PC-3 (cell line): ENCODE measurements around the gene VCAN. TPM values are rescaled to one million over a fixed set of nuclear protein-coding genes. Genes with fewer than 3 reads are reported as not detected.

Source experiments
- ATAC-seq: fragments of 200-7000 bp; cut with Tn5 transposase; 2 replicates; pipeline ENCODE4 v1.9.1; 2020; ENCODE audit warnings: mild to moderate bottlenecking, moderate library complexity
- BruUV-seq: library from RNA; stranded (reverse); fragments of 400-500 nt; replicated peaks from 2 replicates; lab custom pipeline; 2021; lab: Mats Ljungman, UMichigan
- CTCF ChIA-PET: fragments of 300-600 bp; sonication (Branson Sonifier 250); formaldehyde crosslinking; loops from one replicate; lab custom pipeline; 2022; ENCODE audit warnings: antibody characterized with exemption; lab: Charles Lee
- POLR2A ChIA-PET: fragments of 300-600 bp; sonication (Branson Sonifier 250); formaldehyde crosslinking; loops from one replicate; lab custom pipeline; 2022; ENCODE audit warnings: antibody characterized with exemption; ENCODE audit not compliant: unreplicated experiment; lab: Charles Lee
- DNase-seq: peaks from one replicate; pipeline ENCODE4 v3.0.0-alpha.2; 2015
- H2AFZ ChIP-seq: fragments of 300-600 bp; sonication (generic); 2 replicates; pipeline ENCODE4 v1.6.0; 2016; ENCODE audit warnings: antibody characterized with exemption, low read length
- H3F3A ChIP-seq: fragments of 300-600 bp; sonication (generic); one replicate; pipeline ENCODE4 v1.6.0; 2017; ENCODE audit warnings: antibody characterized with exemption, low read length, control low read depth, mild to moderate bottlenecking; ENCODE audit not compliant: unreplicated experiment
- H3K27ac ChIP-seq: fragments of 300-600 bp; sonication (generic); 2 replicates; pipeline ENCODE4 v1.5.1; 2016; ENCODE audit warnings: mild to moderate bottlenecking, low read length
- H3K27me3 ChIP-seq: fragments of 300-600 bp; sonication (generic); 2 replicates; pipeline ENCODE4 v1.6.1; 2016; ENCODE audit warnings: low read length, mixed read lengths
- H3K36me3 ChIP-seq: fragments of 300-600 bp; sonication (generic); 2 replicates; pipeline ENCODE4 v1.6.1; 2016; ENCODE audit warnings: low read depth, mixed run types, low read length, mixed read lengths
- H3K4me1 ChIP-seq: fragments of 300-600 bp; sonication (generic); 2 replicates; pipeline ENCODE4 v1.5.1; 2016; ENCODE audit warnings: low read length; ENCODE audit not compliant: insufficient read depth
- H3K4me2 ChIP-seq: fragments of 300-600 bp; sonication (generic); 2 replicates; pipeline ENCODE4 v1.6.0; 2016; ENCODE audit warnings: low read length
- H3K4me3 ChIP-seq: fragments of 300-600 bp; sonication (generic); 2 replicates; pipeline ENCODE4 v1.5.1; 2016; ENCODE audit warnings: mild to moderate bottlenecking, low read length, mixed read lengths
- H3K79me2 ChIP-seq: fragments of 300-600 bp; sonication (generic); 2 replicates; pipeline ENCODE4 v1.6.1; 2017; ENCODE audit warnings: low read length, mixed read lengths
- H3K9ac ChIP-seq: fragments of 300-600 bp; sonication (generic); 2 replicates; pipeline ENCODE4 v1.6.0; 2016; ENCODE audit warnings: mild to moderate bottlenecking, low read length
- H3K9me2 ChIP-seq: fragments of 300-600 bp; sonication (generic); replicated peaks from 2 replicates; pipeline ENCODE4 v1.6.1; 2016; ENCODE audit warnings: mixed run types, low read length, mixed read lengths
- H3K9me3 ChIP-seq: fragments of 300-600 bp; sonication (generic); 2 replicates; pipeline ENCODE4 v1.6.1; 2016; ENCODE audit warnings: low read length, mixed read lengths
- H4K20me1 ChIP-seq: fragments of 300-600 bp; sonication (generic); 2 replicates; pipeline ENCODE4 v1.6.1; 2016; ENCODE audit warnings: low read length, mixed read lengths
- EZH2 ChIP-seq: fragments of 300-600 bp; sonication (generic); IDR thresholded peaks from one replicate; pipeline ENCODE4 v1.6.1; 2017; ENCODE audit warnings: antibody characterized with exemption, mild to moderate bottlenecking, low read length; ENCODE audit not compliant: unreplicated experiment
- EZH2phosphoT487 ChIP-seq: fragments of 300-600 bp; sonication (generic); IDR thresholded peaks from 2 replicates; pipeline ENCODE4 v1.6.1; 2018; ENCODE audit warnings: mild to moderate bottlenecking, antibody characterized with exemption, low read length, borderline replicate concordance
- intact Hi-C: fragments of 100-400 bp; cut with micrococcal nuclease; formaldehyde crosslinking; loops from 2 replicates; pipeline ENCODE4 v1.9.0; 2023
- total RNA-seq: library from RNA; depleted of rRNA; stranded (reverse); fragments of >200 nt; gene quantifications from 2 replicates; pipeline ENCODE4 v1.2.3, GENCODE V29; 2014
- TF ChIP-seq, protein P1 (sequence below): fragments of 300-600 bp; sonication (generic); conservative IDR thresholded peaks from 2 replicates; pipeline ENCODE4 v1.5.1; 2017; ENCODE audit warnings: antibody characterized with exemption, low read depth, mild to moderate bottlenecking, low read length

VCAN gene
- total RNA-seq, 1 experiment from 2014 or later, result 6.2 TPM

DNA sequence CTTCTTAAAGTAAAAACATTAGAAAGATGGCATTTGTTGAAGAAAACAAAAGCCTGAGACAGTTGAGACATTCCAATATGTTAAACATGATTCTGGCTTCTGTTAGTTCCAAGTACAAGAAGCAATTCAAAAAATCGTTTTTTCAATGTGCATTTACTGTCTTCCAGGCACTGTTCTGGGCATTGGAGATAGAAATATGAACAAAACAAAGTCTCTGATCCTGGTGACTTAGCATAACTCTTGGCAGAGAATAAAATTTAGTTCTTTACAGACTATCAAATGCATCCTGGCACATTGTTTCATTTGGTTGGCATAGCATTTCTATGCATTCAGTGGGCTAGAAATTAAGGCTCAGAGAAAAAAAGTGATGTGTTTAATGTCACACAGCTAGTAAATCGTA, 77.5 kb downstream of the VCAN start:
- H3K4me3 ChIP-seq, result no peak overlapping the region
- DNase-seq (no peak), ATAC-seq (no peak)
- H3K79me2 ChIP-seq, result no peaks in the 10 kb centered on the region
- no peak overlapping the region for H3K4me2 ChIP-seq
- TF ChIP-seq, protein P1, sequence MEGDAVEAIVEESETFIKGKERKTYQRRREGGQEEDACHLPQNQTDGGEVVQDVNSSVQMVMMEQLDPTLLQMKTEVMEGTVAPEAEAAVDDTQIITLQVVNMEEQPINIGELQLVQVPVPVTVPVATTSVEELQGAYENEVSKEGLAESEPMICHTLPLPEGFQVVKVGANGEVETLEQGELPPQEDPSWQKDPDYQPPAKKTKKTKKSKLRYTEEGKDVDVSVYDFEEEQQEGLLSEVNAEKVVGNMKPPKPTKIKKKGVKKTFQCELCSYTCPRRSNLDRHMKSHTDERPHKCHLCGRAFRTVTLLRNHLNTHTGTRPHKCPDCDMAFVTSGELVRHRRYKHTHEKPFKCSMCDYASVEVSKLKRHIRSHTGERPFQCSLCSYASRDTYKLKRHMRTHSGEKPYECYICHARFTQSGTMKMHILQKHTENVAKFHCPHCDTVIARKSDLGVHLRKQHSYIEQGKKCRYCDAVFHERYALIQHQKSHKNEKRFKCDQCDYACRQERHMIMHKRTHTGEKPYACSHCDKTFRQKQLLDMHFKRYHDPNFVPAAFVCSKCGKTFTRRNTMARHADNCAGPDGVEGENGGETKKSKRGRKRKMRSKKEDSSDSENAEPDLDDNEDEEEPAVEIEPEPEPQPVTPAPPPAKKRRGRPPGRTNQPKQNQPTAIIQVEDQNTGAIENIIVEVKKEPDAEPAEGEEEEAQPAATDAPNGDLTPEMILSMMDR, result no peak
- no peak for TF ChIP-seq EZH2phosphoT487
- TF ChIP-seq EZH2, result no peak
- no peaks in the 10 kb centered on the region for H4K20me1 ChIP-seq
- H2AFZ ChIP-seq, result no peak overlapping the region
- no peaks in the 10 kb centered on the region for H3K27me3 ChIP-seq
- intact Hi-C loops, result no loop called here
- H3K9ac ChIP-seq, result no peak overlapping the region
- ChIA-PET POLR2A (no interaction called here), CTCF (no interaction called here)
- no peaks in the 10 kb centered on the region for H3K9me2 ChIP-seq
- no TSS peak for BruUV-seq
- H3K36me3 ChIP-seq, result no peaks in the 10 kb centered on the region
- no peak overlapping the region for H3K27ac ChIP-seq
- no peaks in the 10 kb centered on the region for H3K9me3 ChIP-seq
- no peaks in the 10 kb centered on the region for H3F3A ChIP-seq
- H3K4me1 ChIP-seq, result peaks cover 12% of the 10 kb centered on the region

DNA sequence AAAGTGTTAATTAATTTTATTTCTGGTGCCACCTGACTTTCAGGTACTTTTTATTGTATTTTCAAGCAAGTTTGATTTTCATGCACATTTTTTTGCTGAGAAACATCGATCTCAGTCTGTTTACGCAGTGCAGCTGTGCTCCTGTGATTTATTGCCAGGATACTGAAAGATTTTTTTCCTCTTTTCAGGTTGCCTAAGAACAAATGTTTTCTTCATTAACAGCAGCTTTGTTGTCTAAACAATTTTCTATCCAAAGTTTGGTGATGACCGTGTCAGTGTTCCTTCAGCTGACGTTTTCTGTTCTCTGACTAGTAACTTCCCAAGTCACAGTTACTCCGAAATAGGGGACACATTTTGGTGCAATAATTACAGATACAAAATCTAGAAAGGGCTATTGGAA, 78.1 kb downstream of the VCAN start:
- no peaks in the 10 kb centered on the region for H3K9me3 ChIP-seq
- H3K9me2 ChIP-seq, result no peaks in the 10 kb centered on the region
- H3K4me1 ChIP-seq, result peaks cover 16% of the 10 kb centered on the region
- no peak overlapping the region for H3K9ac ChIP-seq
- H3K36me3 ChIP-seq, result no peaks in the 10 kb centered on the region
- ChIA-PET POLR2A (interaction anchor here (0.6 kb wide), 1 partner anchor 16 kb away, joined by 4 read pairs; no protein-coding TSS in a partner anchor), CTCF (interaction anchor here (0.5 kb wide), 1 partner anchor 25 kb away, joined by 11 read pairs; no protein-coding TSS in a partner anchor)
- intact Hi-C loops, result no loop called here
- no peak overlapping the region for H3K4me3 ChIP-seq
- ATAC-seq, result no peak
- TF ChIP-seq EZH2 (no peak), EZH2phosphoT487 (no peak)
- TF ChIP-seq, protein P1, result no peak
- H2AFZ ChIP-seq, result no peak overlapping the region
- no peaks in the 10 kb centered on the region for H3K79me2 ChIP-seq
- H4K20me1 ChIP-seq, result no peaks in the 10 kb centered on the region
- H3K4me2 ChIP-seq, result no peak overlapping the region
- no peaks in the 10 kb centered on the region for H3K27me3 ChIP-seq
- DNase-seq, result no peak
- no peaks in the 10 kb centered on the region for H3F3A ChIP-seq
- BruUV-seq, result no TSS peak
- no peak overlapping the region for H3K27ac ChIP-seq

DNA sequence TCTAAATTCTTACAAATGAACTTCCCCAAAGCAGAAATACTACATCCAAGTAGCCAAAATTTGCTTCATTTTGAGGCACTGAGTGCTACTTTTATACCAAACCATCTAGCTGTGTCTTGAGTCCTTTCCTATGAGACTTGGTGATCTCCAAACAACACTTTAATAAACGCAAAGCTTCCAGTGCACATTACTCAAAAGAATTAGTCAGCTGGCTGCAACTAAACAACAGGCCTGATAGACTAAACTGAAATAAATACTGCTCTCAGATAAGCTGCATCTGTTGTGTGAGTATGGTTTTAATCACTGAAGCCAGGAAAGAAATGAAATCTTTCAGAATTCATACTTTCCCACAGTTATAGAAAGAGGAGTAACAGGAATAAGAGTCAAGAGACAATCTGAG, 80.3 kb downstream of the VCAN start:
- no peaks in the 10 kb centered on the region for H4K20me1 ChIP-seq
- peak; percentile 72 for ATAC-seq
- no peaks in the 10 kb centered on the region for H3K27me3 ChIP-seq
- H3K36me3 ChIP-seq, result no peaks in the 10 kb centered on the region
- intact Hi-C loops, result loop anchor here (2.0 kb wide), 1 partner anchor 35 kb away; no protein-coding TSS in a partner anchor
- no peaks in the 10 kb centered on the region for H3K9me2 ChIP-seq
- peak overlapping the region; percentile 6; the same call in 1 of the 2 replicates for H3K9ac ChIP-seq
- BruUV-seq, result no TSS peak
- H3K79me2 ChIP-seq, result no peaks in the 10 kb centered on the region
- no peak overlapping the region for H3K4me3 ChIP-seq
- H2AFZ ChIP-seq, result no peak overlapping the region
- peak overlapping the region; percentile 54 for H3K27ac ChIP-seq
- no peaks in the 10 kb centered on the region for H3K9me3 ChIP-seq
- peaks cover 20% of the 10 kb centered on the region for H3K4me1 ChIP-seq
- POLR2A ChIA-PET, result no interaction called here
- CTCF ChIA-PET, result interaction anchor here (0.6 kb wide), 1 partner anchor 77 kb away, joined by 3 read pairs; no protein-coding TSS in a partner anchor
- TF ChIP-seq, protein P1, result no peak
- TF ChIP-seq EZH2 (no peak), EZH2phosphoT487 (no peak)
- H3K4me2 ChIP-seq, result peak overlapping the region; percentile 38
- H3F3A ChIP-seq, result no peaks in the 10 kb centered on the region
- DNase-seq, result peak; percentile 37
